Smooth muscle cell of the brain vasculature (primary cell): ENCODE data around the gene RNF121.

Experiments
- DNase-seq: peaks from one replicate; pipeline ENCODE4 v3.0.0-alpha.2; 2012; ENCODE audit warnings: low read depth, low spot score

The RNF121 gene

GRCh38 chr11:71988050-71988449, 59.2 kb downstream of the RNF121 start:
- no peak for DNase-seq

GRCh38 chr11:71990701-71991100, 61.9 kb downstream of the RNF121 start:
- no peak for DNase-seq

GRCh38 chr11:71991494-71991893, 62.6 kb downstream of the RNF121 start:
- no peak for DNase-seq

DNA sequence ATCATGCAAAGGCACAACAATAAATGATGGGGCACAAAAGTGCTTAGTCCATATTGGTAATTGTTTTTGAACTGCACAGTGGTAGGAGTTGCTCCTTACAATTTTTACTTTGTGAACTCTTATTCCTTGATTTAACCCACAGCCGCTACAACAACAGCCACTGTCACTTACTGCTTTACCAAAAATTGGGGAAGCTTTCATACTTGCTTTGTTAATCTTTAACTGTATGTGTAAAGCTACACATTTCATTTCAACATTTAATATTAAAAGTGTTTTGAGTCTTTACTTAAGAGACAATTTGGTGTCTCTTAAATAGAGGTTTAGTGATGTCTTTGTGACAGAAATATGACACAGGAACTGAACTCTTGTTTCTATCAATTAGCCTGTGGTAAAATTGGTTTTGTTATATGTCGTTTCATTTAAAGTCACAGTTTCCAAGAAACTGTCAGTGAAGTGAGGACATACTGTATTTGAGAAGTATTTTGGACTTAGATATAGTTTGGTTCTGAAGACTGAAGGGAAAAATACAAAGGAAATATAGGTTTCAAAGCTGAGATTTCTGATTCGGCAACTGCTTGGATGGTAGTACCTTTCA, 63.4 kb downstream of the RNF121 start:
- DNase-seq: no peak

- no peak for DNase-seq
Observed at GRCh38 chr11:71994786-71995185, 65.9 kb downstream of the RNF121 start.

DNA sequence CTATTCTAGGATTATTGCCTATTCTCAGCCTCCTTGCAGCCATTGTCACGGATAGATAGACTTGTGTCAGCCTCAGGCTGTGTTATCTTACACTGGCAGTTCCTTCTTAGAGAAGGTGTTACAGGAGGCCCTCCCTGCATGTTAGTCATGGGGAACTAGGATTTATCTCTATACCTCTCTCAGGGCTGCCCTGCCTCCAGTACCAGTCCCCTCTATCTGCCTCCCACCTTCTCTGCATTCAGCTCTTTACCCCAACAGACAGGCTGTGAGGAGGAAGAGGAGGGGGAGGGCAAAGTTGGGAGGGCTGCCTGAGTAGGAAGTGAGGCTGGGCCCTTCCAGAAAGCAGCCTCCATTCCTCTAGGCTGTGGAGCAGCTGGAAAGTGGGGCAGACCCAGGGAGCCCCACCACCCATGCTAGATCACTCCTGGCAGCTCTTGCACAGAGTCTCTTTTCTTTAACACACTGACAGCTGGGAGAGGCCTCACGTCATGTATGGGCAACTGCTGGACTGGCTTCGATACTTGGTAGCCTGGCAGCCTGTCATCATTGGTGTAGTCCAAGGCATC, 67.0 kb downstream of the RNF121 start:
- no peak for DNase-seq

- no peak for DNase-seq
Observed at GRCh38 chr11:71996517-71996916, 67.7 kb downstream of the RNF121 start.

DNA sequence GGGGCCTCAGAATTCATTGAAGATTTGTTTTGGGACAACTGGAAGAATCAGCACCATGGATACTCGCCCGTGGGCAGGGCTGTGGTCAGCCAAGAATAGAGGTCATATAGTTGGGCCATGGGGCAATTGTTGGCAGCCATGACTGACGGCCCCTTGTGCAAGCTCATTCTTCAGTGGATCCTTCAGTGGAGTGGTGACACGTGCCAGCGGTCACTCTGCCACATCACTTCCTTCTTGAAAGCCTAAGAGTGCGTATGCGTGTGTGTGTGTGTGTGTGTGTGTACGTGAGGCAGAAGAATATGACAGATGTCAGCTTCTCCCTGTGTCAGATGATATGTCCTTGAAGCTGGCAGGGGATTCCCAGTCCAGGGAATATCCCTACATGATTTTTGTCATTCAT, 68.1 kb downstream of the RNF121 start:
- no peak for DNase-seq

GRCh38 chr11:71997594-71997993, 68.7 kb downstream of the RNF121 start:
- DNase-seq: no peak

GRCh38 chr11:71998061-71998460, 69.2 kb downstream of the RNF121 start:
- DNase-seq: no peak

- DNase-seq: no peak
Observed at GRCh38 chr11:71998649-71999310, 69.9 kb downstream of the RNF121 start, which contains the start of gene IL18BP. Gene IL18BP, plus strand, starts transcription at chr11:71998909. Its CDS starts 1,076 bp downstream, at chr11:71999985.

DNA sequence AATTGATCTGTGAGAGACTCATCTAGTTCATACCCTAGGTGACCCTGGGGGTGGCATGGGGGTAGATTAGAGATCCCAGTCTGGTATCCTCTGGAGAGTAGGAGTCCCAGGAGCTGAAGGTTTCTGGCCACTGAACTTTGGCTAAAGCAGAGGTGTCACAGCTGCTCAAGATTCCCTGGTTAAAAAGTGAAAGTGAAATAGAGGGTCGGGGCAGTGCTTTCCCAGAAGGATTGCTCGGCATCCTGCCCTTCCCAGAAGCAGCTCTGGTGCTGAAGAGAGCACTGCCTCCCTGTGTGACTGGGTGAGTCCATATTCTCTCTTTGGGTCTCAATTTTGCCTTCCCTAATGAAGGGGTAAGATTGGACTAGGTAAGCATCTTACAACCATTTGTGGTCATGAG, 70.5 kb downstream of the RNF121 start:
- DNase-seq: no peak

DNA sequence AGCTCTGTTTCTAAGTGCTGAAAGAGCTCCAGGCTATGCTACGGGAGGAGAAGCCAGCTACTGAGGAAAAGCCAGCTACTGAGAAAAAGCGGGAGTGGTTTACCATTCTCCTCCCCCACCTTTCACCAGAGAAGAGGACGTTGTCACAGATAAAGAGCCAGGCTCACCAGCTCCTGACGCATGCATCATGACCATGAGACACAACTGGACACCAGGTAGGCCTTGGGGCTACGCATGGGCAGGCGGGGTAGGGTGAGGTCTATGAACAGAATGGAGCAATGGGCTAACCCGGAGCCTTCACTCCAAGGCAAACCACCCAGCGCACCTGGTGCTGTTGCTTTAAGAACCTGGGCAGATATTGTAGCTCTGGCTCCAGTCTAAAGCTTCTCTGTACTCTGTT, 71.0 kb downstream of the RNF121 start:
- DNase-seq: no peak

- DNase-seq: no peak
Observed at GRCh38 chr11:72000202-72000867, 71.5 kb downstream of the RNF121 start.

- DNase-seq: no peak
Observed at GRCh38 chr11:72001285-72001684, 72.4 kb downstream of the RNF121 start.

DNA sequence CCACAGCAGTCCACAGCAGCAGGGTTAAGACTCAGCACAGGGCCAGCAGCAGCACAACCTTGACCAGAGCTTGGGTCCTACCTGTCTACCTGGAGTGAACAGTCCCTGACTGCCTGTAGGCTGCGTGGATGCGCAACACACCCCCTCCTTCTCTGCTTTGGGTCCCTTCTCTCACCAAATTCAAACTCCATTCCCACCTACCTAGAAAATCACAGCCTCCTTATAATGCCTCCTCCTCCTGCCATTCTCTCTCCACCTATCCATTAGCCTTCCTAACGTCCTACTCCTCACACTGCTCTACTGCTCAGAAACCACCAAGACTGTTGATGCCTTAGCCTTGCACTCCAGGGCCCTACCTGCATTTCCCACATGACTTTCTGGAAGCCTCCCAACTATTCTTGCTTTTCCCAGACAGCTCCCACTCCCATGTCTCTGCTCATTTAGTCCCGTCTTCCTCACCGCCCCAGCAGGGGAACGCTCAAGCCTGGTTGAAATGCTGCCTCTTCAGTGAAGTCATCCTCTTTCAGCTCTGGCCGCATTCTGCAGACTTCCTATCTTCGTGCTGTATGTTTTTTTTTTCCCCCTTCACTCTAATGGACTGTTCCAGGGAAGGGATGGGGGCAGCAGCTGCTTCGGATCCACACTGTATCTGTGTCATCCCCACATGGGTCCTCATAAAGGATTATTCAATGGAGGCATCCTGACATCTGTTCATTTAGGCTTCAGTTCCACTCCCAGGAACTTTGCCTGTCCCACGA, 73.2 kb downstream of the RNF121 start:
- DNase-seq: no peak

DNA sequence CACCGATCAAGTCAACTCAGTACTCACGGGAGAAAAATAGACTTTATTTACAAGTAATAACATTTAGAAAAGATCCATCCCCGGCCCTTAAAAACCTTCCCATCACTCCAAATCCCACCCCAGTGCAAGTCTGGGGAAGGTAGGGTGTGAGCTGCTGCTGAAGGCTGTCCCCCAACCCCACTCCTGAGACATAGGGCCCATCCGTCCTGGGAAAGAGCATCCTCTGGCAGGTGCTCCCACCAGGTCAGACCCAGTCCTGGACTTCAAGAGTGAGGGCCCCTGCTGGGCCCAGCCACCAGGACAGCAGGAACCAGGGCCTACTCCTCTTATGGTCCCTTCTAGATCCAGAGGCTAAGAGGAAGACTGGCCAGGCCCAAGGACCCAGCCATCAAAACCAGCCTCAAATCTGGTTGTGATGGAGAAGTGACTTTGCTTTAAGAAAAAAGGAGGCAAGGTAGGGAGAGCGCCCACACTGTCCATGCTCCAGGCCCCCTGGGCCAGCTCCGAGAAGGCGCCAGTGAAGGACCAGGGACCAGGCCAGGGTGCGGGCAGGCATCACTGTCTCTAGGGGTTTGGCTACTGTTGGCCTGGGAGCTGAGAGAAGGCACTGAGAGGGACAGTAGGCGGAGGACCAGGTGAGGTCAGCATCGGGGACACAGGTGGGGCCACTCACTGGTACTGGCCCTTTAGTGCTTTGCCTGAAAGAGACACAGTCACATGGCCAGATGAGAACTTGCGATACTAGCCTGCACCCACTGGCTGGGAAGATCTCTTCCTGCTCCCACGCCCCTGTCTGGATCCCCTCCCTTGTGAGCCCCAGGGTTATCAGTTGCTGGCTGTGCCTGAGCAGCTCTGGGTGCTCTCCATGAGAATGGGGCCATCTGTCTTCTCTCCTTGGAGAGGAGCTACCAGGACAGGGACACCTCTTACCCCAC, 74.3 kb downstream of the RNF121 start:
- no peak for DNase-seq

- DNase-seq: no peak
Observed at GRCh38 chr11:72003776-72004171, 74.9 kb downstream of the RNF121 start.

- no peak for DNase-seq
Observed at GRCh38 chr11:72004515-72005346, 75.9 kb downstream of the RNF121 start.
